Activated CD4-positive, alpha-beta T cell treated with anti-CD3 and anti-CD28 coated beads for 48 hours (primary cell): ENCODE results near the gene OR2T1.
"Not testable (repeated sequence)": the region's sequence is repeated elsewhere in the genome, so short reads cannot be mapped to it uniquely, and the experiment has no call there.

Experiments
- DNase-seq: peaks from one replicate; pipeline ENCODE4 v3.0.0-alpha.2; 2020

OR2T1 gene

DNA sequence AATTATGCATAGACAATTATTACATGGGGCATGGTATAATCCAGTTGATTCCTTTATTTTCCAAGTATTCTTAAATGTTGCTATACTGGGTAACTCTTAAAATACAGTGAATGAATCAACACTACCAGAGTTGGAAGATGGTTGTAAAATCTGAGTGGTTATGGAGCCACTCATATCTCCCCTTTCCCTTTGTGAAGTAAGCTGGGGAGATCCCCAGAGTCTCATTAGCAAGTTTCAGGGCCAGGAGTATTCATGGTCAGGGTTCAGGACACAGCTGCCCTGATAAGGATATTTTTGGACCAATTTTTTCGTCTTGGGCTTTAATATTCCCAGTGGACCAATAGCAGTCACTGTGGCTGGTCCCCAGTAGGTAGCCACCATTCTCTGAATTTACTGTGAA, 35.8 kb downstream of the OR2T1 start:
- not testable (repeated sequence) for DNase-seq

DNA sequence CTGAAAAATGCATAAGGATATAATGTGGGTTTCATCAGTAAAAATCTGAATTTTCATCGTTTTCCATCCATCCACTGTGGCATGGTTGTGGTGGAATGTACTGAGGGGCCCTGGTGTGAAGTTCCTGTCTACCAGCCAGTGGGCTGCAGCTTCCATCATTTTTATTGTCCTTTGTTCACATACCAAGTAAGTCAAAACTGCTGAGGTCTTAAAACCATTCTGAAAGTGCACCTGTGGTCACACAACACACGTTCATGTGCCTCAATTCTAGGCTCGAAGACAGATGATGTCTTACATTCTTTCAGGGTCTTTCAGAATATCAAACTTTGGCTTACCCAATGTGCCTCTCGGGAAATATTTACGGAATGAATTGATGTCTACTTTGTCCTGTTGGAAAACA, 36.4 kb downstream of the OR2T1 start:
- not testable (repeated sequence) for DNase-seq

DNA sequence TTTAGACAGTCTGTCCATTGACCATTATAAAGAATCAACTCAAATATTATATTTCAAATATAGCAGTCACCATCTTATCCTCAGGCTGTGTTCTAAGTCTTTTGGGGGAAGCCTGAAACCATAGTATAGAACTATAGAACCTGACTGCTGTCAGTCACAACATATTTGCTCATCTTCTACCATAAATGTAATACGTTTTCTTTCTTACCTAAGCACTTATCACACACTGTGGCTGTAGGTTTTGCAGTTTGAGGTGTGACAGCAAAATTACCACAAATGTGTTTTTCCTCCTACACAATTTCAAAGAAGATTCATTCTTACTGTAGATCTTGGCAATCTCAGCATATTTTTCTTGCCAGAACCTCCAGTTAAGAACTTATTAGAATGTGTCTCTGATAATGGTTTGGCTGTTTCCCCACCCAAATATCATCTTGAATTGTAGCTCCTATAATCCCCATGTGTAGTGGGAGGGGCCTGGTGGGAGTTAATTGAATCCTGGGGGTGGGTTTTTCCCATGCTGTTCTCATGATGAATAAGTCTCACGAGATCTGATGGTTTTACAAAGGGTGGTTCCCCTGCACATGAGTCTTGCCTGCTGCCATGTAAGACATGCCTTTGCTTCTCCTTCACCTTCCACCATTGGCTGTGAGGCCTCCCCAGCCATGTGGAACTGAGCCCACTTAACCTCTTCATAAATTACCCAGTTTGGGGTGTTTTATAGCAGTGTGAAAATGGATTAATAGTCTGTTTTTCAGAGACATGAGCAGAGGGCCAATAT, 39.8 kb downstream of the OR2T1 start:
- DNase-seq = not testable (repeated sequence)

DNA sequence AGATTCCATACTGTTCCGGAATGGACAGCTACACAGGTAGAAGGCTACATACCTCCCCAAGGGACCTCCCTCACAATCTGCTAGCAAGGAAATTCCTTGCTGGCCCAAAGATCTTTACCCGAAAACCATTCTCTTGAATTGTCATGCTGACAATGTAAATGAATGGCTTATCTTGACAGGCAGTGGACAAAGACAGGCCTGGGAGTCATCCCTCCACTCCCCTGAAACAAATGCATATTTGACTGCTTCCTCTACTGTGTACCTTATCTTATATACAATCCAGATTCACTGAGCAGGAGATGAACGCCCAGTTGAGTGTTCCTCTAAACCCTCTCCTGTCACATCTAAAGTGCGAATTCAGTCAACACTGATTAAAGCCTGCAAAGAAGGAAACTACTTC, 41.8 kb downstream of the OR2T1 start:
- DNase-seq = not testable (repeated sequence)

DNA sequence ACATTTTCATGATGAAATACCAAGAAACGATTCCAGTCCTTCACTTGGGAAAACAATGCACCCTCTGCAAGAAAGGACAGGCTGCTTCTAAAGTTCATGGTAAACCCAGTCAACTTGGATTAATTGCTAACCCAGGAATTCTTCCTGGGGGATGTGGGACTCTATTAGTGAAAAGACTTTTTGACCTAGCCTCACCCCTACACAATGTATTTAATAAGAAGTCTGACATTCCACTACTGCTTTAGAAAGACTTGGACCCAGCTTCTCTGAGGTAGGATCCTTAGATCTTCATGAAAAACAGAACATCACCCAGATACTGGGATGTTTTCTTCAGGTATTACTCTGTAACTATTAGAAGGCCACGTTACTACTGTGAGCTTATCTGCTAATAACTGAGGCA, 42.6 kb downstream of the OR2T1 start, which contains the start of gene OR2T2:
Gene OR2T2 (plus strand): TSS at position 239 of the 400 bp plus-strand sequence. CDS start 7,161 bp downstream, outside the sequence.
- DNase-seq = not testable (repeated sequence)

DNA sequence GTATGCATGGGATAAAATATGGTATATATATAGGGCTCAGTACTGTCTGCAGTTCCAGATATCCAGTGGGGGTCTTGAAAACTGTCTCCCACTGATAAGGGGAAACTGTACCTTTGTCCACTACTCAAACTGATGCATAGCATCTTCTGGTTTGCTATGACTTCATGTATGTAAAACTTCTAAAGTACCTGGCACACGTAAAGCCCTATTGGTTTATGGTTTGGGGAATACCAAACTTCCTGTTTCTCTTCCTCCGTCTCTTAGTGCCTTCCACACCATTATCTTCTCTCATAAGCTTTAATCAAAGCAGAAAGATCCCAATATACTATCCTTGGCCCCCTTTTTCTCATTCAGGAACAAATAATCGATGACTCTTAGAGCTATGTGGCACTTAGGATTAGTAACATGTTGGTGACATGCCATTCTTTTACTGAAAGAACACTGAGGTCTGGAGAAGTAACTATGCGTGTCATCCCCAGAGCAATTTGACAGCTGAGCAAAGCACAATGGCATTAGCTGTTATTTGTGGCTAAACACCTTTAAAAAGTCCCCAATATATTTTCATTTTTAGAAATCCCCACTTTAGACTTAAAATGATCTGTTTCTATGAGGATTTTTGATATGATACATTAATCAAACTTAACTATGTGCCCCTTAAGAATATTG, 45.7 kb downstream of the OR2T1 start:
- DNase-seq = not testable (repeated sequence)

DNA sequence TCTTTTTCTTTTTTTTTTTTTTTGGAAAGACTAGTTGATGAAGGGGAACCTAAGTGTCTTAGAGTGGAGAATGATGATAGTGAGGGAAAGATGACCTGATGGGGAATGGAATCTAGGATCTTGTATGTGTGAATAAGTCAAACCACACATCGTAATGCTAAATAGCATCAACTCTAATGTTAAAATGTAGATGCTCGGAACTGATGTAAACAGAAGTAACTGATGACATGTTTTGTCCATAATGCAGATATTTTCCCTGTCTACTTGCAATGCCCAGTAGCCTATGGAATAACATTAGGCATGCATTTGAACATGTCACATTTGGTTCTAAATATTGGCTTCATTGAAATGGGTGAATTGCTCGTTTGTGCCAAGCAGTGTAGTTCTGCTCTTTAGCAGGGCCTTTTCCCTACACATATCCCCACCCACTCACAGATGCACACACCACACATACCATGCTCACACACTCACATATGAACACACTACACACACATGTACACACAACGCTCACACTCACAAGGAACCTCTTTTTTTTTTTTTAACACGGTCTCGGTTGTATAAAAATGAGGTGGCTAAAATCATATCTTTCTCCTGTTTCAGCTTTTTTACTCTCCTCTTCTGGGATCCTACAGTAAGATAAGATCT, 47.1 kb downstream of the OR2T1 start:
- not testable (repeated sequence) for DNase-seq

DNA sequence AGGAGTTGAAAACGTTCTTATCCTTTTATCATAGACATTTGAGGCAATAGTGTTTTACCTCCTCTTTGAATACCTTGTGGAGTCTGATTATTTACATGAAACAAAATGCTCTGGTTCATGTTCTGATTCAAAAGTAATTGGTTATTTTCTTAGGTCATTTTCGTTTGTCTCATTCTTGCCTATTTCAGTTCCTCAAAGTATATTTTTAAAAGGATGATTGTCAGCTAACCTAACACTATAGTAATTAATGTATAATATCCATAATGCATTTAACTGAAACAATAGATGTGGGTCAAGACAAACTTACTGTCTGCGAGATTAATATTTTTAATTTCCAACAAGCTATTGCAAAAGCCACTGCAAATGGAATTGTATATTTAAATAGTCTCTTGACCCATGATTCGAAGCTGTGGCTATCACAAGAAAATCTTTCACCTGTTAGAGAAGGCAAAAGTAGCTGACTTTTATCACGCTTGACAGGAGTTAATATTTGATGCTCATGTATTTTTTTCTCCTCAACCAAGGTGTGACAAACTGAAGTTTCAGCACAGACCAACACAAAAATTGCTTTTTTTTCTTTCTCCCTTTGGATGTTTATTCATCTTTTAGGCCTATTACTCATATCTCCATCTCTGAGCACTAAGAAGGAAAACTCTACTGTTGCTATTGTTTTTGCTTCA, 47.8 kb downstream of the OR2T1 start:
- DNase-seq = not testable (repeated sequence)

DNA sequence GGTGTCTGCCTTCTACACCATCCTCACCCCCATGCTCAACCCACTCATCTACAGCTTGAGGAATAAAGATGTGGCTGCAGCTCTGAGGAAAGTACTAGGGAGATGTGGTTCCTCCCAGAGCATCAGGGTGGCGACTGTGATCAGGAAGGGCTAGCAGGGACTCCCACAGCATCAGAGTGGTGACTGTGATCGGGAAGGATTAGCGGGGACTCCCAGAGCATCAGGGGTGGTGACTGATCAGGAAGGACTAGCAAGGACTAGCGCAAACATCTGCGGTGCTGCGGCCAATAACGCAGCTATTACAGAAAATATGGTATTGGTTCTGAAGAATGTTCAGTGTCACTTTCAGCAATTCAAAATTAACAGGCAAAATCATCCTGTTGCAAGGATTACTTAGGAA, 50.8 kb downstream of the OR2T1 start:
- DNase-seq = not testable (repeated sequence)

DNA sequence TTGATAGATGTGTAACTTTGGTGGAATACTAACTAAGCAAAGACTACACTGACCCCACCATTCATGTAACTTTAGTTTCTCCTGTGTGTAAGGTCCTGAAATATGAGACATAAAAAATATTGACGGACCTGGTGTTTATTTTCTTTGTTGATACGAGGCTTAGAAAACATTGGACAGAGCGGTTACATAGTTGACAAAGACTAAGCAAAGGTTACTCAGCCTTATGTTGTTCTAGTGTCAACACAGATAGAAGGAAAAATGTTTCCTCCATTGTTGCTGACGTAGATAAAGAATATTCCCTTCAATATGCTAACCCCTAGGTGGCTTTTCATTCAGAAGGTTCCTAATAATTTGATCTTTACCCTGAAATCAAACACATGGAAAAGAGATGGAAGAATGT, 52.2 kb downstream of the OR2T1 start:
- not testable (repeated sequence) for DNase-seq

DNA sequence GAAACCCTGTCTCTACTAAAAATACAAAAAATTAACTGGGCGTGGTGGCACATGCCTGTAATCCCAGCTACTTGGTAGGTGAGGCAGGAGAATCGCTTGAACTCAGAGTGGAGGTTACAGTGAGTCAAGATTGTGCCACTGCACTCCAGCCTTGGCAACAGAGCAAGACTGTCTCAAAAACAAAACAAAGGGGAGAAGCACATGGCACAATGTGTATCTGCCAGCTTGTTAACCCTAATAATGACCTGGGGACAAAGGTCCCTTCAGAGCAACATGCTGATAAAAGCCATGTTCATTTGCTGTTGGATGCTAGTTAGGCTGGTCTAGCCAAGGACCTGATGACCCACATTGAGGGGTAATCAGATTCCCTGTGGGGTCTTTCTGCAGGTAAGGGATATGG, 53.8 kb downstream of the OR2T1 start:
- DNase-seq = not testable (repeated sequence)
